DMS53 treated with DMSO at 0.1 percent for 48 hours (cell line): Measurements from ENCODE around the gene ARL6IP4.

Experiments
- DNase-seq: peaks from one replicate; lab custom pipeline; 2025; ENCODE audit not compliant: unreplicated experiment; lab: John Stamatoyannopoulos, UW

ARL6IP4 gene

DNA sequence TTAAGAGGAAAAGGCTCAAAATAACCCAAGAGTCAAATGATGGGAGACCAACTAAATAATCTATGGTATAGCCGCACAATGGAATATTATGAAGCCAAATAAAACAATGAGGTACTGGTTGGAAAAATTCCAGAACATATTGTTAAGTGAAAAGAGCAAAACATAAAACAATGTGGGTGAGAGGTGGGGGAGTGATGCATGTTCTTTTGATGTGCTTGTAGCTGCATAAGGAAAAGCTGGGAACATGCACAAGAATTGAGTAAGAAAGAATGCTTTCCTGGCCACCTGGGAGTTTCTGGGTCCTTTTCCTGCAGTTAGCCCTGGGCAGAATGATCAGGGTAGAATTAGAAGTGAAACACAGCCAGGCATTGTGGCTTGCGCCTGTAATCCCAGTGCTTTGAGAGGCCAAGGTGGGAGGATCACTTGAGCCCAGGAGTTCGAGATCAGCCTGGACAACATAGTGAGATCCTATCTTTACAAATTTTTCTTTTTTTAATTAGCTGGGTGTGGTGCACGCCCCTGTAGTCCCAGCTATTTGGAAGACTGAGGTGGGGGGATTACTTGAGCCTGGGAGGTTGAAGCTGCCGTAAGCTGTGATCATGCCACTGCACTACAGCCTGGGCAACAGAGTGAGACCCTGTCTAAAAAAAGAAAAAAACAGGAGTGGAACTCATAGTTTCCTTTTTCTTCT is 22.1 kb upstream of the ARL6IP4 start:
- no peak for DNase-seq

DNA sequence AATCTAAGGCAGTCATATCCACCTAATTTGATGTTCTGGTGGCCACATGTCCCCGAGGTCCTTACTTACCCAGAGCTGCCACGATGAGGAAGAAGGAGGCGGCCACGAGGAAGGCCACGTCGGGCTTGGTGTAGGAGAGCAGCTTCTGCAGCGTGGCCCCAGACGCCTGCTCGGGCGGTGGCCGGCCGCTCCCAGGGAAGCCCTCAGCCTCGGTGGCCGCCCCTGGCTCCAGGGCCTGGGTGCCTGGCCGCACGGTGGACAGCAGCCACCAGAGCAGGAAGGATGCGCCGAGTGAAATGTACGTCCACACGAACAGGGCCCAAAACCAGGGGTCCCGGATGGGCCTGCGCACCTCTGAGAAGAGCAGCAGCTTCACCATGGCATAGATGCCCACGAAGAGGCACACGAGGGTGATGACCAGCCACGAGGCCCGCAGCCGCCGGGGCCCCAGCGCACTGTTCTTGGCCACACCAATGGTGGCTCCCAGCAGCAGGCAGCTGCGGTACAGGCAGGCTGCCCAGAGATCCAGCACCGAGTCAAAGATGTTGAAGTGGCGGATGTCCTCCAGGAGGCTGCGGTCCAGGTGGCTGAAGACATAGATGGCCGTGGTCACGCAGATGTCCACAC is 20.8 kb upstream of the ARL6IP4 start:
- DNase-seq: no peak

DNA sequence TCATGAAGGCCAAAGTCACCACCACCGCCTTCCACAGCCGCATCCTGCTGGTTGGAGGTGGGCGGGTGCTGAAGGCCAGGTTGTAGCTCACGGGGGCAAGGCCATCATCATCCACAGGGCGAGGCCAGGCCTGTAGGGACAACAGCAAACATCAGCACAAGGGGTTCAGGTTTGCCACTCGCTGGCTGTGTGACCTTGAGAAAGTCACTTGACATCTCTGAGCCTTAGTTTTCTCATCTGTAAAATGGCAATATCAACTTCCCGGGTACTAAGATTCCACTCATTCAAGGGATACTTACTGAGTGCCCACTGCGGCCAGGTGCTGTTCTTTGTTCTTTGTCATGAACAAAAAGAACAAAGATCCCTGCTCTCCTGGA is 20.3 kb upstream of the ARL6IP4 start:
- no peak for DNase-seq

- DNase-seq: no peak
Observed at GRCh38 chr12:122961531-122962329, 18.8 kb upstream of the ARL6IP4 start.

DNA sequence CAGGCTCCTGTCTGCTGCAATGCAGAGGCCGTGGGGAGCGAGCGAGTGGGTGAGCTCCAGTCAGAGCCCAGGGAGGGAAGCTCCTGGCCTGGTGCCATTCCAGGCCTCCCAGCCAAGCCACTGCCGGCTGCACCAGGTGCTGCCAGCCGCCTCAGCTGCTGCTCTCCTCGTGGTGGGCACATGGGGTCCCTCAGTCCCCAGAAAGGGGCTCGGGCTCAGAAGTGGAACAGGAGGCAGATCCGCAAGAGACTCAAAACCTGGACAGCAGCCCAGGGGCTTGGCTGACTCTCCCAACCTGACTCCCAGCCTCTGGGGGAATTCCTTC is 16.6 kb upstream of the ARL6IP4 start:
- DNase-seq: no peak

DNA sequence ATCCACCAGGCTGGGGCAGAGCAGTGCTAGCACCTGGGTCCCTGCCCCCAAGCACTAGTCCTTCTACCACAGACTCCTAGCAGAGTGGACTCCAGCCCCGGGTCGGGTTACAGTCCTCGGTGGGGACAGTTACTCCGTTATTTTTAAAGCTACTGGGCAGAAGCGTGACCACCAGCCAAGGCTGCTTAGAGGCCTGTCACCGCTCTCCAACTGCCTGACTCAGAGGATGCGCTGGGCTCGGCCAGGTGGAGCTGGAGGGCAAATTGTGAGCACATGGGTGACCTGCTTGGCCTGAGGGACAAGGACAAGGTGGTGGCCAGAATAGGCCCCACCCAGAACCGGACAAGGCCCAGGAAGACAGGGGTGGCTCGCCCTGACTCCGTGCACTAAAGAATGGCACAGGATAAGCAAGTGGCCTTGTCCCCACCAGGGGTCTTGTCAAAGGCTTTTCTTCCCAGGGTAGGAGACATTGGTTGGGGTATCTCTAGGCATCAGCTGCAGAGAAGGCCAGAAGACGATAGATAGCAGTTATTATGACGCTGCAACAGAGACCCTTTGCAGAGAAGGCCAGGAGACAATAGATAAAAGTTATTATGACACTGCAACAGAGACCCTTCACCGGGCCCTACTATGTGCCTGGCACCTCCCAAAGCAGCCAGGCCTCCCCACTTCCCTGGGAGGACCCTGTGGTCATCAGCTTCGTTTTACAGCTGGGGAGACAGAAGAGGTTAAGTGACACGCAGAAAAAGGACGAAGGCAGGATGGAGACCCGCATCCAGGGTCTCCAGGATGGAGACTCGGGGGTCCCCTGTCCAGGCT is 15.8 kb upstream of the ARL6IP4 start:
- no peak for DNase-seq

DNA sequence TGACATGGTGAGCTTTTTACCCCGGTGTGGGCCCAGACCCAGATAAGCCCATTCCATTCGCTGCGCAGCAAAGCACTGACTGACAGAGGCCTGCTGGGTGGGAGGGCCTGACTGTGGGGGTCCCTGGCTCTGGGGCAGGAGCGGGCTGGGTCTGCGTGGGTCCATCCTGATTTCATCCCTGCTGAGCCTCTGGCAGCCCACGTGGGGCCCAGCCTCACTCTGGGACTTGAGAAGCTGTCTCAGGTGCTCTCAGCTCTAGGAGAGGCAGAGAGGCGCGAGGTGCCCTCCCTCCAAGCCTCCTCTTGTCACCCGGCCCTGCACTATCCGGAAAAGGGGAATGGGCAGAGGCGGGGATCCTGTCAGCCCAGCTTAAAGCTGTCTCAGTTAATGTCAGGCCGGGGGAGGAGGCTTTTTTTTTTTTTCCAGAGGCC is 15.1 kb upstream of the ARL6IP4 start:
- DNase-seq: no peak

DNA sequence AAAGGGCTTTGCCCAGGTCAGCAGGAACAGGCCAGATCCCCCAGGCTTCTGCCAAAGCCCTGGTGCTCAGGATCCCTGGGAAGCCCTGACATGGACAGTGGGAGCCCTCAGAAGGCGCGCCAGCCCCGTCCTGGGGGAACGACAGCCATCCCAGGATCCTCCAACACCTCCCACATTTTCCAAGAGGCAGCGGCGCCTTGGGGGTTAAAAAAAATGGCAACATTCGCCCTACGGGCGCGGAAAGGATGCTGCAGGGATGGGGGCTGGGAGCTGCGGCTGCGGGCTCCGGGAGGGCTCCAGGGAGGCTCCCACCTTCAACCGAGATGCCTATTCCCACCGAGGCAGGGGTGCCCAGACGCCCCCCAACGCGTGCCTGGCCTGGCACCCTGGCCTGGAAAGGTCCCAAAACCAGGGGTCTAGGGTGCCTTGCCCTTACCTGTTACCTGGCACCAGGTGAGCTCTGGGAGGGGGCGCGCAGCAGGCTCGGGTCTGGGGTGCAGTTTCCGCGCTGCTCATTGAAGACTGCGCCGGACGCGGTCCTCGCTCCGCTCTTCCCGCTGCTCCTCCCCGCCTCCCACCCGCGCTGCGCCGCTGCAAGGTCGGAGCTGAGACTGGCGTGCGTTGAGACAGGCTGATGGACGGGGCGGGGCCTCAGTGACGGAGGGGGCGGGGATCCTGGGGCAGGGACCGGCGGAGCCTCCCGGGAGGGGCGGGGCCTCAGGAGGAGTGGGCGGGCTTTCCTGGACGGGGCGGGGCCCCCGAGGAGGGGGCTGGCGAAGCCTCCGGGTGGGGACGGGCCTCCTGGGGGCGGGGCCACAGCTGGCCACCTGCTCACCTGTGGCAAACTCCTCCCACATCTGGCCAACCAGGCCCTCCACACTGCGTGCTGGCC is 14.4 kb upstream of the ARL6IP4 start, which contains the start of gene ABCB9:
TSS of gene ABCB9 (minus strand) at position 613 of the 892 bp plus-strand sequence. CDS start 6,228 bp downstream, outside the sequence.
- DNase-seq: peak; percentile 89

- no peak for DNase-seq
Observed at GRCh38 chr12:122966743-122967550, 13.5 kb upstream of the ARL6IP4 start.

DNA sequence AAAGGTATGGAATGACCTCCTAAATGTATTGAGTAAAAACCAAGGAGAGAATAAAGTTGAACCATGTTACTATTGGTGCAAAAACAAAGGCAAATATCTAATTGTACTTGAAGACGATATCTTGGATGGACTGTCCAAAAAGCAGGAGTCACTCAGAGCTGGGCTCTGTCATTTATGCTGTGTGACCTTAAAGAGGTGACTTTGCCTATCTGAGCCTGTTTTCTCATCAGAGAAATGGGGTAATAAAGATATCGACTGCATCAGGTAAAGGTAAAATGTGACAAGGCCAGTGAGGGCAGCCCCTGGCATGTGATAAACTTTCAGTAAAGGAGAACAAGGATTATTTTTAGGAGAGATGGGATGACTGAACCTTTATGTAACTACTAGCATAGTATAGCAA is 12.4 kb upstream of the ARL6IP4 start:
- no peak for DNase-seq

GRCh38 chr12:122969676-122970075 is 10.8 kb upstream of the ARL6IP4 start:
- no peak for DNase-seq

GRCh38 chr12:122974274-122974891 is 6.1 kb upstream of the ARL6IP4 start:
- peak; percentile 94 for DNase-seq

- peak; percentile 85 for DNase-seq
Observed at GRCh38 chr12:122974892-122975789, 5.3 kb upstream of the ARL6IP4 start, which contains the start of gene OGFOD2. OGFOD2 (plus strand) TSS chr12:122975244; CDS start chr12:122975252, 8 bp downstream.

- DNase-seq: no peak
Observed at GRCh38 chr12:122975790-122976647, 4.5 kb upstream of the ARL6IP4 start.

GRCh38 chr12:122976648-122976975 is 3.9 kb upstream of the ARL6IP4 start:
- no peak for DNase-seq

GRCh38 chr12:122977153-122977552 is 3.3 kb upstream of the ARL6IP4 start:
- no peak for DNase-seq
